GM21825 (cell line): Measurements from ENCODE around the gene TP53I11.

Experiments
- ATAC-seq: cut with Tn5 transposase; IDR thresholded peaks from one replicate; pipeline ENCODE4 v1.9.1; 2021; ENCODE audit warnings: mild to moderate bottlenecking, moderate library complexity; ENCODE audit not compliant: unreplicated experiment

TP53I11 gene

DNA sequence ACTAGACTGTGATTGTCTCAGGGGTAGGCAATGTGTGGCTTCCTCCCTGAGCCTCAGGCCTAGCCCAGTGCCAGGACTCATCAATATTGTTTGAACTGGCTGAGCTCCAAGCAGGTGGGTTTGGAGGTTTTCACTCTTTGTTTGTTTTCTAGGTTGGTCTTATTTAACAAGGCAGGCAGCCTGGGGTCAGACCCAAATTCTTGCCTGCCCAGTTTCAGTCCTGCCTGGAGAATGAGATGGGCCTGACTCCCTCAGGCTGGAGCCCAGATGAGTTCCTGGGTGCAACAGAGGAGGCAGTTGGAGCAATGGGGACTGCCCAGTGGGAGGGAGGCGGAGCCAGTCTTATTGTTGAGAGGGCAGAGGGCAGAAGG lies 28.3 kb upstream of the TP53I11 start:
- no peak for ATAC-seq

DNA sequence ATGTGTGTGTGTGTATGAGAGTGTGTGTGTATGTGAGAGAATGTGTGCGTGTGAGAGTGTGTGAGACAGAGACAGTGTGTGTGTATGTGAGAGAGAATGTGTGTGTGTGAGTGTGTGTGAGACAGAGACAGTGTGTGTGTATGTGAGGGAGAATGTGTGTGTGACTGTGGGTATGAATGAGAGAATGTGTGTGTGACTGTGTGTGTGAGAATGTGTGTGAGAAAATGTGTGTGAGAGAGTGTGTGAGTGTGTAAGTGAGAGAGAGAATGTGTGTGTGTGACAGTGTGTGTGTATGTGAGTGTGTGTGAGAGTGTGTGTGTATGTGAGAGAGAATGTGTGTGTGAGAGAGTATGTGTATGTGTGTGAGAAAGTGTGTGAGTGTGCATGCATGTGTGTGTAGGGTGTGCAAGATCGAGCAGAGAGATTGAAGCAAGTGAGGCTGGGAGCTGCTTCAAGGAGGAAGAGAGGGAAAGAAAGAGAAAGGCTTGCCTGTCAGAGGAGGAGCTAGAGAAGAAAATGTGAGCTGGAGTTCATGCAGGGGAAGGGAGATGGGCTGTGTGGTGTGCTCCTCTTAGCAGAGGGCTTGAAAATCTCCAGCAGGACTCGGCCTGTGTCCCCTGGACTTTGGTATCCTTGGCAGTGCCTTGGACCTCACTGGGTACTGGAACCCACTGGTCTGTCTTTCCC lies 27.7 kb upstream of the TP53I11 start:
- ATAC-seq, result no peak

DNA sequence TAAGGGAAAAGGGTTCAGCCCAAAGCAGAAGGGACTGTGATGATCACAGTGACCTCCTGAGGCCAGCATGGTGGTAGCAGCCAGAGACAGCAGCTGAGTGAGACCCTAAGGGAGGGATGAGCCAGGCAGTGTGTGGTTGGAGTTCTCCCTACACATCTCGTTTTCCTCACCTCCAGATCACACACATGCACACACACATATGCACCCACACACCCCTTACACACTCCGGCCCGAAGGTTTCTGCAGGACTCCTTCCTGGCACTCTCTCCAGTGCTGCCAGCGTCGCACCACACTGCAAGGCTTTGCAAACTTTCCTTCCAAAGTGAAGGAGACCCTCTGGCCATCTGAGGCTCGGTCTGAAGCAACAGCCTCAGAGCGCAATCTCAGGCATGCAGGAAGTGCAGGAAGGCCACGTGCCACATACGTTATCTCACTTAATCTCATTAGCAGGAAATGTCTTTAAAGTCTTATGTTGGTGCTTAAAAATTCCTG lies 26.9 kb upstream of the TP53I11 start:
- no peak for ATAC-seq

DNA sequence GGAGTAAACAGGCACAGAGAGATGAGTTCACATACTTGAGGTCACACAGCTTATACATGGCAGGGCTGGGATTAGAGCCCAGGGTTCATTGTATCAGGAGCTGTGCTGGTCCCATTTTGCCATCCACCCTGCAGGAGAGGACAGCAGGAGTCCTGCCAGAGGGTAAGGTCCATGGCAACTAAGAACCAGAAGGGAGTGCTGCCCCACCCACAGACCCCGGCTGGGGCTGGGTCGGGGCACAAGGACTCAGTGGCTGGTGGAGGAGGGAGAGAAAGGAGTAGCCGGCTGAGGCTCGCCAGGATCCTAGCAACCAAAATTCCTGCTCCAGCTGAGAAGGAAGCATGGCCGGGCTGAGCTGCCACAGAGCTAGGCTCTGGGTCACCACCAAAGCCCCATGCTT lies 25.9 kb upstream of the TP53I11 start:
- no peak for ATAC-seq

DNA sequence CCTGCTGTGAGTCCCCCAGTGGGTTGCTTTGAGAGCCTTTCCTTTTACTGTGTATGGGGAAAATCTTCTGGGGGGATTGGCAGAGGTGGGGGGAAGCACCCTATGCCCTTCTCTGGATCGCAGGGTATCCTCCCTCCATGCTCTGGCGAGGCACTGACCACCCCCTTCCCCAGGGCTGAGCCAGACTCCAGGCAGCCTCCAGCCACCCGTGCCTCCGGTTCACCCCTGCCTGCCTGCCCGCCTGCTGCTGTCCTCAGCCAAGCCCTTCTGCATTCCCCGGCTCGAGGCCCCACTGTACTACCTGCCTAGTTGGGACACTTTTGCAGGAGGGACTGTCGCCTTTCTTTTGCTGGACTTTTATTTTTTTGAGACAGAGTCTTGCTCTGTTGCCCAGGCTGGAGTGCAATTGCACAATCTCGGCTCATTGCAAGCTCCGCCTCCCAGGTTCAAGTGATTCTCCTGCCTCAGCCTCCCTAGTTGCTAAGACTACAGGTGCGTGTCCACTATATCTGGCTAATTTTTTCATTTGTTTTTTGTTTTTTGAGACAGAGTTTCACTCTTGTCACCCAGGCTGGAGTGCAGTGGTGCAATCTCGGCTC lies 23.8 kb upstream of the TP53I11 start:
- no peak for ATAC-seq

DNA sequence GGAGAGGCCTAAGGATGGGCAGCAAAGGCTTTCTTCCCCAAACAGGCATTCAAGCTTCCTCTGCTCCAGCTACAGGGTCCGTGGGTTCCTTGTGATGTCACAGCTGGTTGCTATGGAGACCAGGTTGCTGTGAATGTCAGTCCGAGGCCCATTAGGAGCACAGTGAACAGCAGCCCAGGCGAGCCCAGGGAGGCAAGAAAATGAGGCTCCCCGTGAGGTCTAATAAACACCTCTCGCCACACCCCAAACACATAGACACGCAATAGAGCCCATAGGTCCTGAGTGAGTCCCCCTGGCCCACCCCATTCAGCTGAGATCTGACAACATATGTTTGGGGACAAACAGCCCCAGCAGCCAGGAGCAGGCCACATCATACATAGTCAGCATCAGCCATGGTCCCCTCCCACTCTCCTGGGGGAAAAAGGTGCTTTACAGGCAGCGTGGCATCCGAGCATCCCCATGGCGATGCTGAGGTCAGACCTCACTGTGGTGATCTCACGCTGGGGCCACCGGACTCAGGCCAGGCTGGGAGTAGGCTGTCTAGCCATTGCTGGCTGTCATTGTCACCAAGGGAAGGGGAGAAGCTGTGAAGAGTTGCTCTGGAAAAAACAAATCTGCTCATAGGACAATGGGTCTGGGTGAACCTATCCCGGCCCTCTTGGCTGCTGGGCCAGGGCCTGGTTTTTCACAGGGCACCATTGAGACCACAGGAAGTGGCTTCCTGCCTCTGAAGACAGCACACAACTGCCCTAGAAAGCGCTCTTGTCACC lies 23.1 kb upstream of the TP53I11 start:
- ATAC-seq, result no peak

DNA sequence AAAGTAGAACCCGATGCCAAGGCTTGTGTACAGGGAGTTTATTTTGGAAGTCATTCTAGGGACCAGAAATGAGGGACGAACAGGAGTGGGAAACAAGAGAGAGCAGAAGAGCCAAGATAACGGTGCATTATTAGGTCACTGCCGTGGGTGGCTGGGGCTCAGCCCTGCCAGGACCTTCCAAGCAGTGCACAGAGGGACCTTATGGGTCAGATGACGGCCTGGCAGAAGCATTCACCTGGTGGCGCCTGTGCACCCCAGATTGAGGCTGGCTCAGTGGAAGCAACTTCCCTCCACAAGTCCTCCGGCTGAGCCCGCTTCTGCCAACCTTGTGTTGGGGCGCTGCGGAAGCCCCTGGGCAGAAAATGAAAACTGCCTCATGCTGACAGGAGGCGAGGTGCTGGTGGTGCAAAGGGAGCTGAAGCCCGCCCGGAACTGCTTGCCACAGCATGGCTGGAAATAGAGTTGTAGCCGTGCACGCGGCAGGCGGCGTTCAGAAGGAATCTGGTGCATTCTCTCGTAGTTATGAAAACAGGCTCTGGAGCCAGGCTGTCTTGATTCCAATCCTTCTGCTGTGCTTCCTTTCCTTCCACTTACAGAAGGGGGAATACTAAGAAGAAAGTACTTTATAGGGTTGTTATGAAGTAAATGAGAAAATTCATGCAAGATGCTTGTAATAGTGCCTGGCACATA lies 22.2 kb upstream of the TP53I11 start:
- no peak for ATAC-seq

DNA sequence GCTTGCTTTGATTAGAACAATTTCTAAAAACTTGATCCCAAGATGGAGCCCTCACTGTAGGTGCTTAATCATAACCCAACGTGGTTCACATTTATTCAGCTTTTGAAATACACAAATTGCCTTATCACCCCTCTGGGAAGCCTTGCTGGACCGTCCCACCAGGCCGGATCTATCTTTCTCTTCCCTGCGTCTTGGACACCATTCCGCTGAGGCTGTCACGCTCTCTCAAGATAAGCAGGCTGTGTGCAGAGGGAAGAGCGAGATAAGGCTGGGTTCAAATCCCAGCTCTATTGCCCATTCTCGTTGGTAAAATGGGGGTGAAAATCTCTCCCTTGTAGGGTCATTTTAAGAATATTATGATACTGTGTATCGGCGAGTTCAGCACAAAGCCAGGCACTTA lies 20.5 kb upstream of the TP53I11 start:
- no peak for ATAC-seq

DNA sequence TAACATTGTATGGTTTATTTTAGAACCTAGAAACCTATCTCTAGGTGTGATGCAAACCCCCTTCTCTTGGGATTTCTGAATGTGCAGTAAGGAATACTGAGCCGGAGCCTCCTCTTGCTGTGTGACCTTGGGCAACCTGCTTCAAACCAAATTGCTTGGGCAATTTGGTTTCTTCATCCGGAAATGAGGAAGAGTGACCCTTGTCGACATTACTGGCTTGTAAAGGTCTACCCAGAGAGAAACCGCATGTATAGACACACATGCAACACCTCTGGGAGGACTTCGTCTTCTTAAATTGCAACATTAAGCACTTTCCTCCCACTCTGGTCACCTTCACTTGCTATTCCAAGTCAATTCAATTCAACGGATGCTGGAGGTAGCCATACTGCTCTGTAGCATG lies 19.6 kb upstream of the TP53I11 start:
- no peak for ATAC-seq

DNA sequence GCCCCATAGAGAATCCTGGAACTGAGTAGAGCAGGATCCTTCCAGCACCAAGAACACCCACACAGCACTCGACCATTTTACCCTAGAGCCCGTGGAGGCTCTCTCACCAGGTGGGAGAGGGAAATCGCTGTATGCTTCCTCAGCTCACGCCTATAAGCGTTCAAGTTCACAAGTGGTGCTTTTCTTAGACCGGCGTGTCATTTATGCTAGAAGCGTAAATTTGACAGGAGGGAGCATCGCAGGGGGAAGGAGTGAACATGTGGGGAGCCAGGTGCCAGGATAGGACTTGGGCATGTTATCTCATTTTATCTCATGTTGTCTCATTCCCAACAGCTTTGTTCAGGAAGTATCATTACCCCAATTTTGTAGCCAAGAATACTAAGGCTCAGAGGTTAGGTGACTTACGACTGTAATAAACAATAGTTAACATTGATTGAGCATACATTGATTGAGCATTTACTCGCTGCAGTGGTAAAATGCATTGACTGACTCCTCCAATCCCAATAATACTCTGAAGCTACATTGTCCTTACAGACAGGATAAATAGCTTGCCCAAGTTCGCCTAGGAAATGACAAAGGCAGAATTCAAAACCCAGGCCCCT lies 19.1 kb upstream of the TP53I11 start:
- ATAC-seq, result no peak

DNA sequence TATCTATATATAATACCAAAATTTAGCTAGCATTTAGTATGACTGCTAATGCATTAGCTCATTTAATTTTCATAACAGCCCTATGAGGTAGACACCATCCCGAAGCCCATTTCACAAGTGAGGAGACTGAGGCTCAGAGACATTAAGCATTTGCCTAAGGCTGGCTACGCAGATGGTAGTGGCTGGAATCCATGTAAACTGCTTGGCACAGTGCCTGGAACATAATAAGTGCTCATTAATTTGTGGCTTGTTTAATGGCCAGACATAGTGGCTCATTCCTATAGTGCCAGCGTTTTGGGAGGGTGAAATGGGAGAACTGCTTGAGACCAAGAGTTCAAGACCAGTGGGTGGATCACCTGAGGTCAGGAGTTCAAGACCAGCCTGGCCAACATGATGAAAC lies 17.8 kb upstream of the TP53I11 start:
- no peak for ATAC-seq

DNA sequence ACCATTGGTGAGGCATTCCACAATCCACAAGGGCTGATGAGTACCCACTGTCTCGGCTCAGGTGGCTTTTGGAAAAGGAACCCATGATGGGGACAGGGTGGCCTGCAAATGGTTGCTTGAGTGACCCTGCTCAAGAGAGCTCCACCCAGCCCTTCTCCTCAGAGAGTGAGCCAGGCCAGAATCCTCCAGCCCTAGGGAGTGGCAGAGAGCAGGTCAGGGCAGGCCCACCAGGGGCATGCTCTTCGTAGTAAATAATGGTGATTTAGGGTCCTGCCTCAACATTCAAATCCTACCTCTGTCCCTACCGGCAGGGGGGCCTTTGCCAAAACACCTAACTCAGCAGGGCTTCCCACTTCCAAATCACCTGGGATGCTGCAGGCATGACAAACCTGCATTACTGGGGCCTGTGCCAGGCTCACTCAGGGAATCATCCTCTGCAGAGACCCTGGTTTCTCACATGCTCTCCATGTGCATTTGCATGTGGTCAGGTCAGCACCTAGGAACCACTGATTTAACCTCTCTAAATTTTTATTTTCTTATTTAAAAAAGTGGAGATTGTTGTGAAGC lies 17.3 kb upstream of the TP53I11 start:
- no peak for ATAC-seq

DNA sequence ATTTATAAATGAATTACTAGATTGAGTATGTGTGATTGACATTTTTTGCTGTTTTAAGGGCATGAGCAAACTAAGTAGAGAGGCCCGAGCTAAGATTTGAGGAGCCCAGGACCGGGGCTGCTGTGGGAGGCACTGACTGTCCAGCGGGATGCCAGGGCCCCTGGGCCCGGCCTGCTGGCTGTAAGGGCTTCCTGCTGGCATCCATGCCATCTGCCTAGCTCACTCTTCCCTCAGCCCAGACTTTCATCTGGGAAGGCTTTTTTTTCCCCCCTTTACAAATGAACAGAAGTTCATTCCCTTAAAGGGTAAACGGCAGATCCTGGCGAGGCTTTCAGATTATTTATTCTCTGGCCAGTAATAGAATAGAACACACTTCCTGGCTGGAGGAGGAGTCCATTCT lies 16.0 kb upstream of the TP53I11 start:
- ATAC-seq, result no peak

DNA sequence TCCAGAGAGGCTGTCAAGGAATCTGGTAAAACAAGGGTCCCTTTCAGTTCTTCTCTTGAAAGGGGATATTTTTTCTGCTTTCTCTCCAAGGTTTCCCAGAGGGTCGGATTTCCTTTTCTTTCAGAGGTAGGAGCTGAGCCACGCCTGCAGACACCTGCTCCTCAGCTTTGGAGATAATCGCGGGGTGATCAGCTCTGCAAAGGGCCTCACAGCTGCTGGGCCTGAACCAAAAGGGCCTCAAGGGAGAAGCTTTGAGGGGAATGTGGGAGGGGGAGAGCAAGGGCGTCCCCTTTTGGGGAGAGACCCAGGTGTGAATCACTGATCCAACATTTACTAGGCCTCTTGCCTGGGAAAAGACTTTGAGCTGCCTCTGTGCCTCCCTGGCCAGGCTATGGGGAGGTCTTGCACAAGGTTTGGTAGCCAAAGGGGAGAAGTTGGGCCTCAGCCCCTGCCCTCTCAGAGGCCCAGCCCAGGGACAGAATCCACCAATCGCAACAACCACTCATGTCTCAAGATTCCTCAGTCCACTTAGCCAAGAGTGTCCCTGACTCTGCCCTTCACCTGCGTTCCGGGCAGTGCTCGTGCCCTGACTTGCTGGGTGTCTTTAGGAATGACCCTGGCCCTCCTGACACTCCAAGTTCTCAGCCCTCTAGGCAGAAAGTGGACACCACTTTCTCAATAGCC lies 14.0 kb upstream of the TP53I11 start:
- ATAC-seq, result no peak

DNA sequence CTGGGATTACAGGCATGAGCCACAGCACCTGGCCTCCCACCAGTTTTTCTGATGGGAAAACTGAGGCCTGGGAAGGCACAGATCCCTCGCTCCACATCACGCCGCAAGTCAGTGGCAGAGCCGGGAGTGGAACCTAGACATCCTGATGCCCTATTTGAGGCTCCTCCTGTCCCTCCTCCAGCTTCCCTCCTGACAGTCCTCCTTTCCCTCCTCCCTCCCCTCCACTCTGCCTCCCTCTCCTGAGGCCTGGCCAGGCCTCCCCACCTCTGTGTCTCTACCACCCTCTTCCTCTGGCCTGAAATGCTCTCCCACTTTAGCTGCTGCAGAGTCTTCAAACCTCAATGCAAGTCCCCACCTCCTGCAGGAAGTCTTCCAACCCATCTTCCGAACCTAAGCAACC lies 13.3 kb upstream of the TP53I11 start:
- ATAC-seq, result no peak

DNA sequence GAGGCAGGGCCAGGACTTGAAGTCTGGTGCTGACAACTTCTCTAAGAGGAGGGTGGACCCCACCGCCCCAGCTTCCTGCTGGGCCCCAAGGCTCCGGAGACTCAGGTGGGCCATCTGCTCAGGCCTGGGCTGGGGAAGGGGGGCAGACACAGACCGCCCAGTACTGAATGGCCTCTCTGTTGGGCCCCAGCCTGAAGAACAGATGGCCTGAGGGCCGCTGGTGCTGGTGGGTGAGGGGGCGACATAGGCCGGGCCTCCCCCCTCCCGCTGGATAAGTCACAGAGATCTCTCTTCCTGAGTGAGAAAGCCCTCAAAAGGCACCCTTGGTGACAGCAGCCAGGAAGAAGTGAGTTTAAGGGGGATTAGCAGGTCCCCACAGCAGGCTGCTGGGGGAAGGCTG lies 12.5 kb upstream of the TP53I11 start:
- ATAC-seq, result no peak

DNA sequence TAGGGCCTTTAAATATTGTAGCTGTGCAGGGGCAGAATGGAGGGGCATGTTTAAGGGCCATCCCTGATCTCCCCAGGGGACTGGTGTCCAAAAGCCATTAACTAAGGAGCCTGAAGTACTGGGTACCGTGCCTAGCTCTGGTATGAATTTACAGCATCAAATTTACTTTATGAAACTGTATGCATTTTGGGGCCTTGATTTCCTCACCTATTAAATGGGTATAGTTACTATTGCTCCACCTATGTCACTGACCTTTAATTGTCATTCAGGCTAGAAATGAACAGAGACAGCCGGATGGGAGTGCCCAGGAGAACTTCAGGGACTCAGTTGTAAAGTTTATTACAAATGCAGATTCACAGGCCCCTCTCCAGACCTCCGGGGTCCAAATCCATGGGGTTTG lies 11.8 kb upstream of the TP53I11 start:
- ATAC-seq, result no peak

DNA sequence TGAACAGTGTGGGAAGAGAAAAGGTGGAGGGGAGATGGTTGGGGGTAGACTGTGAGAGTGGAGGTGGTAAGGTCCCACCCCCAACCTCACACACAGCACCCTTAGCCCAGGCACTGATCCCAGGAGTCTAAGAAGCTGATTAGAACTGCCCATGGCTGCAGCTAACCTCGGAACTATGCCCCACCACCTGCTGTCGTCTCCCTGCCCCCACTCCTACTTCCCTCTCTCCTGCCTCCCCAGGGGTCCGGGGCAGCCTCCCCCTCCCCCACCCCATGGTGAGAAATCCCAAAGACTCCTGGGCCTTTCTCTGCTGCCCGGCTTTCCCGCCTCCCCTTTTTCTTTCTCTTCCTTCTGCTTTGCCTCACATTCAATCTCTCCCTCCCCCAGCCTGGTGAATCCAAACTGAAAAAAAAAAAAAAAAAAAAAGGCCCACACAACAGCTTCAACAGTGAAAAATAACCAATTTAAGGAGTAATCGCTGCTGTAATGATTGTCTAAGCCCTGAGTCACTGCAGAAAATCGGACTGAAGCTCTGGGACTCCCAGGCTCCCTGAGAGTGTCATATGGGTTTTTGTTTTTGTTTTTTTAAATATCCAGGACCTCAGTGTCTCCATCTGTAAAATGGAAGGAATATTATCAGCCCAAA lies 9.6 kb upstream of the TP53I11 start:
- ATAC-seq, result no peak

DNA sequence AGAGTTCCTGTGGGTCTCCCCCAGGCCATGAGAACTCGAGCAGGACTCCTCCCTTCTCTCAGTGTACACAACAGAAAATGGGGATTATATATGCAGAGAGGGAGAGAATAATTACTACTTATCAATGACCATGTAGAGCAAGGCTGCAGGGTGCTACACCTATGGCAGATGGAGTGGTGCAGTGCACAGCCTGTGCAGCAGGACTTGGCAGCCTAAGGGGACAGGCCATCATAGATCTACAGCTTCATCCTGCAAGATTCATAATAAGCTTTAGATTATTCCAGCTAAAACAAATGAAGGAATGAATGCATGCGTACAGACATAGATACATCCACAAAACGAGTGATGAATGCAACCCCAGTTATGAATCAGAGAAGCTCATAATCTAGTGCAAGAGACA lies 8.4 kb upstream of the TP53I11 start:
- ATAC-seq, result no peak
